CD4-positive, alpha-beta T cell treated with Interleukin-10 for 1 hour (primary cell): Measurements from ENCODE around the gene METTL6.
"Not testable (repeated sequence)": the region's sequence is repeated elsewhere in the genome, so short reads cannot be mapped to it uniquely, and the experiment has no call there.

ENCODE experiments used
- DNase-seq: peaks from one replicate; pipeline ENCODE4 v3.0.0-alpha.2; 2020

Gene METTL6

GRCh38 chr3:15401936-15402335 lies 25.4 kb downstream of the METTL6 start:
- no peak for DNase-seq

GRCh38 chr3:15399970-15400369 lies 27.4 kb downstream of the METTL6 start:
- DNase-seq: peak; percentile 39

- DNase-seq: peak; percentile 62
Measured at GRCh38 chr3:15398731-15399133, 28.6 kb downstream of the METTL6 start.

GRCh38 chr3:15393252-15393651 lies 34.1 kb downstream of the METTL6 start:
- not testable (repeated sequence) for DNase-seq

- DNase-seq: no peak
Measured at GRCh38 chr3:15391007-15391406, 36.3 kb downstream of the METTL6 start.

GRCh38 chr3:15390460-15390859 lies 36.9 kb downstream of the METTL6 start:
- no peak for DNase-seq

- DNase-seq: not testable (repeated sequence)
Measured at GRCh38 chr3:15388335-15388734, 39.0 kb downstream of the METTL6 start.

GRCh38 chr3:15387735-15388134 lies 39.6 kb downstream of the METTL6 start:
- DNase-seq: no peak

- DNase-seq: no peak
Measured at GRCh38 chr3:15387171-15387581, 40.2 kb downstream of the METTL6 start.

GRCh38 chr3:15386654-15386955 lies 40.7 kb downstream of the METTL6 start:
- DNase-seq: not testable (repeated sequence)

- no peak for DNase-seq
Measured at GRCh38 chr3:15385901-15386653, 41.3 kb downstream of the METTL6 start.

- DNase-seq: not testable (repeated sequence)
Measured at GRCh38 chr3:15385238-15385695, 42.1 kb downstream of the METTL6 start.

GRCh38 chr3:15384510-15385237 lies 42.7 kb downstream of the METTL6 start:
- no peak for DNase-seq

GRCh38 chr3:15382405-15382923 lies 44.9 kb downstream of the METTL6 start:
- no peak for DNase-seq

GRCh38 chr3:15380980-15381890 lies 46.1 kb downstream of the METTL6 start:
- DNase-seq: no peak

GRCh38 chr3:15377961-15378791 lies 49.2 kb downstream of the METTL6 start:
- DNase-seq: peak; percentile 97

- no peak for DNase-seq
Measured at GRCh38 chr3:15375461-15376000, 51.8 kb downstream of the METTL6 start.

- DNase-seq: no peak
Measured at GRCh38 chr3:15372918-15373317, 54.4 kb downstream of the METTL6 start.

GRCh38 chr3:15368561-15369135 lies 58.7 kb downstream of the METTL6 start:
- DNase-seq: no peak

GRCh38 chr3:15367059-15367458 lies 60.3 kb downstream of the METTL6 start:
- no peak for DNase-seq

GRCh38 chr3:15364078-15364477 lies 63.3 kb downstream of the METTL6 start:
- DNase-seq: not testable (repeated sequence)
